Esophagus squamous epithelium (tissue), 4 donors: ENCODE results near the gene SPOCK1.

ENCODE experiments used
- POLR2A ChIP-seq, 4 donors: fragments of 450-650 bp; IDR thresholded peaks; one replicate each; pipeline ENCODE4 v1.6.1; 2017; ENCODE audit warnings: antibody characterized with exemption in 4 of 4, mild to moderate bottlenecking in 4 of 4, moderate library complexity in 3 of 4
- TF ChIP-seq, protein P1 (sequence below), 6 experiments: fragments of 450-650 bp in 4 of 6; fragments of 200-600 bp in 2 of 6; sonication (generic) in 2 of 6; IDR thresholded peaks; one replicate each; pipeline ENCODE4 v1.5.1; 2016 to 2019; ENCODE audit warnings: antibody characterized with exemption in 6 of 6, mild to moderate bottlenecking in 4 of 6, moderate library complexity in 4 of 6

DNA sequence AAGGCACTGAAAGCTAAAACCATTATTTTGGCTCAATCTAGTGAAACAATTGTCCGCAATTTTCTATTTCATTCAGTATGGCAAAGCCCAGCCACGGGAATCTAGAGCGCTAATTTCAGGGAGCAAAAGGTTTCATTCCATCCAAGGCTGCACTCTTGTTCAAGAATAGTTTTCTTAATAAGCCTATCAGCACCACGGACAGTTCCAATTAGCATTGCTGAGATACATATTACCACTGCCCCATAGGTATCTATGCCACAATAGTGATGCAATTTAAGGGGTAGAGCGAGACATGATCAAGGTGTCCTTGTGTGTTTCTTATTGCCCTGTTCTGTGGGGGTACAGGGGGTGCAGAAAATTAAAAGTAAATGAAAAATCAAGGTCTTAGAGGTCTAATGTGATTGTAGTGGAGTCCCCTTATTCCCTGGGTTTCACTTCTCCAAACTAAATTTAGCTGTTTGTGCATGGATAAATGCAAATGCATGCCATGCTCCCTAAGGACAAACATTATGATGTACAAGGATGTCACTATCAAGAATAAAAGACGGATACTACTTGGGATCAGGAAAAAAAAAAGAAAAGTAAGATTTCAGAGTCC, 45.5 kb downstream of the SPOCK1 start:
- no peak for TF ChIP-seq POLR2A (IDR thresholded peaks at IDR 0.05)
- TF ChIP-seq, protein P1, sequence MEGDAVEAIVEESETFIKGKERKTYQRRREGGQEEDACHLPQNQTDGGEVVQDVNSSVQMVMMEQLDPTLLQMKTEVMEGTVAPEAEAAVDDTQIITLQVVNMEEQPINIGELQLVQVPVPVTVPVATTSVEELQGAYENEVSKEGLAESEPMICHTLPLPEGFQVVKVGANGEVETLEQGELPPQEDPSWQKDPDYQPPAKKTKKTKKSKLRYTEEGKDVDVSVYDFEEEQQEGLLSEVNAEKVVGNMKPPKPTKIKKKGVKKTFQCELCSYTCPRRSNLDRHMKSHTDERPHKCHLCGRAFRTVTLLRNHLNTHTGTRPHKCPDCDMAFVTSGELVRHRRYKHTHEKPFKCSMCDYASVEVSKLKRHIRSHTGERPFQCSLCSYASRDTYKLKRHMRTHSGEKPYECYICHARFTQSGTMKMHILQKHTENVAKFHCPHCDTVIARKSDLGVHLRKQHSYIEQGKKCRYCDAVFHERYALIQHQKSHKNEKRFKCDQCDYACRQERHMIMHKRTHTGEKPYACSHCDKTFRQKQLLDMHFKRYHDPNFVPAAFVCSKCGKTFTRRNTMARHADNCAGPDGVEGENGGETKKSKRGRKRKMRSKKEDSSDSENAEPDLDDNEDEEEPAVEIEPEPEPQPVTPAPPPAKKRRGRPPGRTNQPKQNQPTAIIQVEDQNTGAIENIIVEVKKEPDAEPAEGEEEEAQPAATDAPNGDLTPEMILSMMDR (IDR thresholded peaks at IDR 0.05), result no peak
